B cell (primary cell): ENCODE data around the gene SNCA.

Experiments used
- EZH2 ChIP-seq: IDR thresholded peaks from 2 replicates; pipeline ENCODE4 v1.6.1; 2012; ENCODE audit warnings: borderline replicate concordance, low read depth, mild to moderate bottlenecking, moderate library complexity, low read length; ENCODE audit not compliant: insufficient read depth, poor library complexity, severe bottlenecking
- TF ChIP-seq, protein P1 (sequence below): fragments of 200-600 bp; IDR thresholded peaks from one replicate; pipeline ENCODE4 v1.8.0; 2022; ENCODE audit warnings: antibody characterized with exemption, mild to moderate bottlenecking

DNA sequence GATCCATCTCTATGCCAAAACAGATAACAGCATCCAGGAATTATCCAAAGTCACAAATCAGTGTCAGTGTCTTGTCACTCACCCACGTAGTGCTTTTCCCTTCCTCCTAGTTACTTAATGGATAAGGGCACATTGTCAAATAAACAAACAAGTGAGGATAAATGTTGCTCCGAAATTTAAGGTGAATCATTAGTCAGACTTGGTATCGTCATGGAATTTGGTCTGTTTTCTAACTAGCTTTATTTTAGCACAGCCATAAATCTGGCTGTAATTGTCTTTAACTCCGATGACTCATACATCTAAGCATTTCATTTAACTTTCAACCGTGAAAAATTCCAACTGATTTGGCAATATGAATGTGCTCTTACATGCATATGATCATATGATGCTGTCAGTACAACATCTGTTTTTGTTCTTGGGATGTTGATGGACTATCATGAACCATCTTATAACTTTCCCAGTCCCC is 83.3 kb downstream of the SNCA start:
- TF ChIP-seq EZH2 = no peak
- TF ChIP-seq, protein P1, sequence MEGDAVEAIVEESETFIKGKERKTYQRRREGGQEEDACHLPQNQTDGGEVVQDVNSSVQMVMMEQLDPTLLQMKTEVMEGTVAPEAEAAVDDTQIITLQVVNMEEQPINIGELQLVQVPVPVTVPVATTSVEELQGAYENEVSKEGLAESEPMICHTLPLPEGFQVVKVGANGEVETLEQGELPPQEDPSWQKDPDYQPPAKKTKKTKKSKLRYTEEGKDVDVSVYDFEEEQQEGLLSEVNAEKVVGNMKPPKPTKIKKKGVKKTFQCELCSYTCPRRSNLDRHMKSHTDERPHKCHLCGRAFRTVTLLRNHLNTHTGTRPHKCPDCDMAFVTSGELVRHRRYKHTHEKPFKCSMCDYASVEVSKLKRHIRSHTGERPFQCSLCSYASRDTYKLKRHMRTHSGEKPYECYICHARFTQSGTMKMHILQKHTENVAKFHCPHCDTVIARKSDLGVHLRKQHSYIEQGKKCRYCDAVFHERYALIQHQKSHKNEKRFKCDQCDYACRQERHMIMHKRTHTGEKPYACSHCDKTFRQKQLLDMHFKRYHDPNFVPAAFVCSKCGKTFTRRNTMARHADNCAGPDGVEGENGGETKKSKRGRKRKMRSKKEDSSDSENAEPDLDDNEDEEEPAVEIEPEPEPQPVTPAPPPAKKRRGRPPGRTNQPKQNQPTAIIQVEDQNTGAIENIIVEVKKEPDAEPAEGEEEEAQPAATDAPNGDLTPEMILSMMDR = no peak
